Cardiac fibroblast (primary cell): ENCODE measurements around the gene SAE1.

Source experiments
- DNase-seq, 2 donors: peaks; one replicate each; pipeline versions ENCODE4 v3.0.0 to v3.0.0-alpha.2; 2010; ENCODE audit warnings: low read depth in 2 of 2
- H3K4me3 ChIP-seq, 2 donors: replicated peaks in 1 of 2; 1 replicate in 1 of 2; 2 replicates in 1 of 2; pipeline ENCODE4 v1.5.1; 2011; ENCODE audit warnings: low read depth in 2 of 2, low read length in 2 of 2, mild to moderate bottlenecking in 2 of 2, moderate library complexity in 1 of 2
- TF ChIP-seq, protein P1 (sequence below): IDR thresholded peaks from one replicate; pipeline ENCODE4 v1.5.1; 2011; ENCODE audit warnings: low read depth, mild to moderate bottlenecking, low read length, inconsistent platforms

SAE1 gene

GRCh38 chr19:47130589-47131227, at the start of gene SAE1:
Gene SAE1 (plus strand): TSS chr19:47130835. CDS start chr19:47130931, 96 bp downstream.
- peak within 1 kb of the TSS; percentile 93 to 94 for H3K4me3 ChIP-seq
- DNase-seq: peak; percentile 99
- TF ChIP-seq, protein P1, sequence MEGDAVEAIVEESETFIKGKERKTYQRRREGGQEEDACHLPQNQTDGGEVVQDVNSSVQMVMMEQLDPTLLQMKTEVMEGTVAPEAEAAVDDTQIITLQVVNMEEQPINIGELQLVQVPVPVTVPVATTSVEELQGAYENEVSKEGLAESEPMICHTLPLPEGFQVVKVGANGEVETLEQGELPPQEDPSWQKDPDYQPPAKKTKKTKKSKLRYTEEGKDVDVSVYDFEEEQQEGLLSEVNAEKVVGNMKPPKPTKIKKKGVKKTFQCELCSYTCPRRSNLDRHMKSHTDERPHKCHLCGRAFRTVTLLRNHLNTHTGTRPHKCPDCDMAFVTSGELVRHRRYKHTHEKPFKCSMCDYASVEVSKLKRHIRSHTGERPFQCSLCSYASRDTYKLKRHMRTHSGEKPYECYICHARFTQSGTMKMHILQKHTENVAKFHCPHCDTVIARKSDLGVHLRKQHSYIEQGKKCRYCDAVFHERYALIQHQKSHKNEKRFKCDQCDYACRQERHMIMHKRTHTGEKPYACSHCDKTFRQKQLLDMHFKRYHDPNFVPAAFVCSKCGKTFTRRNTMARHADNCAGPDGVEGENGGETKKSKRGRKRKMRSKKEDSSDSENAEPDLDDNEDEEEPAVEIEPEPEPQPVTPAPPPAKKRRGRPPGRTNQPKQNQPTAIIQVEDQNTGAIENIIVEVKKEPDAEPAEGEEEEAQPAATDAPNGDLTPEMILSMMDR: peak; percentile 32

GRCh38 chr19:47081095-47081494, 49.5 kb upstream of the SAE1 start:
- TF ChIP-seq, protein P1: no peak
- H3K4me3 ChIP-seq: no peak overlapping the region
- DNase-seq: no peak

GRCh38 chr19:47082493-47082892, 48.1 kb upstream of the SAE1 start:
- H3K4me3 ChIP-seq: no peak overlapping the region
- DNase-seq: no peak
- TF ChIP-seq, protein P1: no peak

DNA sequence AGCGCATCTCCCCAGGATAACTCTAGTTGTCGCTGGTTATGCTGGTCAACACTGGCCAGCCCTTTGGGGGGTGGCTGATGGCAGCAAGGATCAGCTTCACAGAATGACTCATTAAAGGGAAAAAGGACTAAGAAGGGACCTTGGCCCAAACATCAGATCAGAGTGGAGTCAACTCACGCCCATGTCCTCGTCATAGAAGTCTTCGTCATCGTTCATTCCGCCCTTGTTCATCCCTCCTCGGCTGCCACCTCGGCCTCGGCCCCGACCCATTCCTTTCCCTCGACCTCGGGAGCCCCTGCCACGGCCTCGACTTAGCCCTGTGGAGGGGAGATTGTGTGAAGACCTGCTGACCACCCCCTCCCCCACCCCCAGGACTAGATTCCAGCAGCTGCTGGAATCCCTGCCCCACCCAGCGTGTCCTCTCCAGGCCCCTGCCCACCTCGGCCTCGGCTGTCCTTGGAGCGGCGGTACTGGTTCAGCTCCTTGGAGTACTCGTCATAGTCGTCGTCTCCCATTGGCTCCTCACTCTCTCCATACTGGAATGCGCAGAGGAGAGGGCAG, 45.7 kb upstream of the SAE1 start:
- DNase-seq: no peak
- no peak overlapping the region for H3K4me3 ChIP-seq
- TF ChIP-seq, protein P1: no peak

DNA sequence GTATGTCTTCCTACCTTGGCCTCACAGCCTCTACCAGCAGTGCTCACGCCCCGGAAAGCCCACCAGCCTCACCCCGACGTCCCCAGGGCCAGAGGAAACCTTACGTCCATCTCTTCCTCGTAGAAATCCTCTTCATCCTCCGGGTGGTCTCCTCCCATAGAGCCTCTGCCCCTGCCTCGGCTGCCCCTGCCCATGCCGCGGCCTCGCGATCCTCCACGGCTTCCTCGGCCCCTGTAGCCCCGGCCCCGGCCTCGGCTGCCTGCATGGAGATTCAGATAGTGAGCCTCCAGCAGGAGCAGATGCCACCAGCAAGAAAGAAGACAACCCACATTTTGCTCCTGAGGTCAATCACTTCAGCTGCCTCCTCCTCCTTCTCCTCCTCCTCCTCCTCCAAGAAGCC, 44.4 kb upstream of the SAE1 start:
- no peak overlapping the region for H3K4me3 ChIP-seq
- no peak for DNase-seq
- TF ChIP-seq, protein P1: no peak

GRCh38 chr19:47089767-47090350, 40.8 kb upstream of the SAE1 start:
- no peak for DNase-seq
- no peak overlapping the region for H3K4me3 ChIP-seq
- TF ChIP-seq, protein P1: no peak
